Right lobe of liver (tissue), 4 donors: ENCODE results near the gene GATA5.

ENCODE experiments used
- POLR2A ChIP-seq: fragments of 450-650 bp; IDR thresholded peaks from one replicate; pipeline ENCODE4 v1.6.1; 2017; ENCODE audit warnings: antibody characterized with exemption, mild to moderate bottlenecking
- TF ChIP-seq, protein P1 (sequence below), 4 donors: fragments of 200-600 bp in 3 of 4; fragments of 450-650 bp in 1 of 4; IDR thresholded peaks; one replicate each; pipeline versions ENCODE4 v1.5.1 to v1.8.0; 2016 to 2022; ENCODE audit warnings: antibody characterized with exemption in 4 of 4, mild to moderate bottlenecking in 2 of 4
- donor health status: DM: no; HTN: no; CAD: no.
- donor health status: DM: no; HTN: no; CAD: no.
- donor health status: DM: no; HTN: yes; CAD: no.

DNA sequence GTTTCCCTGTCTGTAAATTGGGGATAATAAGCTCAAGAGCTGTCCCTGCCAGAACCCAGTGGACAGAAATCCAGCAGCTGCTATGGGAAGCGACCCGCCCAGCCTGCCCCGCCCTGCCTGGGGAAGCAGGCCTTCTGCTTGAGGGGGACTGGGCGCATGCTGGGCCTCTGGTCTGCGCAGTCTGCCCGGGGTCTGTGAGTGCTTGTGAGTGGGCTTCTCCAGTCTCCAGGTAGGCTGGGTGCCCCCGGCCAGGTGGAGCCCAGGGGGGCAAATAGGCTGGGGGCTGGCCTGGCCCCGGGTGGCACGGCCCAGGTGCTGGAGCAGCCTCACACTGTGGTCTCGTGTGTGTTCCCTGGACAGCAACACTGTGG is 47.8 kb downstream of the GATA5 start:
- TF ChIP-seq, protein P1, sequence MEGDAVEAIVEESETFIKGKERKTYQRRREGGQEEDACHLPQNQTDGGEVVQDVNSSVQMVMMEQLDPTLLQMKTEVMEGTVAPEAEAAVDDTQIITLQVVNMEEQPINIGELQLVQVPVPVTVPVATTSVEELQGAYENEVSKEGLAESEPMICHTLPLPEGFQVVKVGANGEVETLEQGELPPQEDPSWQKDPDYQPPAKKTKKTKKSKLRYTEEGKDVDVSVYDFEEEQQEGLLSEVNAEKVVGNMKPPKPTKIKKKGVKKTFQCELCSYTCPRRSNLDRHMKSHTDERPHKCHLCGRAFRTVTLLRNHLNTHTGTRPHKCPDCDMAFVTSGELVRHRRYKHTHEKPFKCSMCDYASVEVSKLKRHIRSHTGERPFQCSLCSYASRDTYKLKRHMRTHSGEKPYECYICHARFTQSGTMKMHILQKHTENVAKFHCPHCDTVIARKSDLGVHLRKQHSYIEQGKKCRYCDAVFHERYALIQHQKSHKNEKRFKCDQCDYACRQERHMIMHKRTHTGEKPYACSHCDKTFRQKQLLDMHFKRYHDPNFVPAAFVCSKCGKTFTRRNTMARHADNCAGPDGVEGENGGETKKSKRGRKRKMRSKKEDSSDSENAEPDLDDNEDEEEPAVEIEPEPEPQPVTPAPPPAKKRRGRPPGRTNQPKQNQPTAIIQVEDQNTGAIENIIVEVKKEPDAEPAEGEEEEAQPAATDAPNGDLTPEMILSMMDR (IDR thresholded peaks at IDR 0.05) = no peak
- TF ChIP-seq POLR2A = no peak
